ENCODE measurements around the gene FARSA.
"Not testable (repeated sequence)": the region's sequence is repeated elsewhere in the genome, so short reads cannot be mapped to it uniquely, and the experiment has no call there.

FARSA gene

GRCh38 chr19:12933287-12934072 is at the start of gene FARSA:
Gene FARSA (minus strand): TSS chr19:12933711. CDS start chr19:12933696, 15 bp downstream.
- DNase-seq (ENCODE audit: low spot score) = peak; percentile 95

GRCh38 chr19:12983091-12983490 is 49.6 kb upstream of the FARSA start:
- DNase-seq (ENCODE audit: low spot score) = no peak

DNA sequence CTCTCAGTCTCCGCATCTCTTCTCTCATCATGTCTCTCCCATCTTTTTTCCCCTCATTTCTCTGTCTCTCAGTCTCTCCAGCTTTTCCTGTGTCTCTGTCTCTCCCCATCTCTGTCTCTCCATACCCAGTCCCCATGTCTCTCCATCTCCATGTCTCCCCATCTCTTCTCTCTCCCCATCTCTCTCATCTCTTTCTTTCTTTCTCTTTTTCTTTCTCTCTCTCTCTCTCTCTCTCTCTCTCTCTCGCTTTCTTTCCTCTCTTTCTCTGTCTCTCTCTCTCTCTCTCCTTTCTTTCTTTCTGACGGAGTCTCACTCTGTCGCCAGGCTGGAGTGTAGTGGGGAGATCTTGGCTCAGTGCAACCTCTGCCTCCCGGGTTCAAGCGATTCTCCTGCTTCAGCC is 49.1 kb upstream of the FARSA start:
- DNase-seq (ENCODE audit: low spot score) = no peak

GRCh38 chr19:12979974-12980373 is 46.5 kb upstream of the FARSA start:
- no peak for DNase-seq (ENCODE audit: low spot score)

GRCh38 chr19:12976109-12976508 is 42.6 kb upstream of the FARSA start:
- DNase-seq (ENCODE audit: low spot score) = not testable (repeated sequence)

GRCh38 chr19:12975221-12975741 is 41.8 kb upstream of the FARSA start:
- no peak for DNase-seq (ENCODE audit: low spot score)

GRCh38 chr19:12974301-12975220 is 41.0 kb upstream of the FARSA start:
- no peak for DNase-seq (ENCODE audit: low spot score)

DNA sequence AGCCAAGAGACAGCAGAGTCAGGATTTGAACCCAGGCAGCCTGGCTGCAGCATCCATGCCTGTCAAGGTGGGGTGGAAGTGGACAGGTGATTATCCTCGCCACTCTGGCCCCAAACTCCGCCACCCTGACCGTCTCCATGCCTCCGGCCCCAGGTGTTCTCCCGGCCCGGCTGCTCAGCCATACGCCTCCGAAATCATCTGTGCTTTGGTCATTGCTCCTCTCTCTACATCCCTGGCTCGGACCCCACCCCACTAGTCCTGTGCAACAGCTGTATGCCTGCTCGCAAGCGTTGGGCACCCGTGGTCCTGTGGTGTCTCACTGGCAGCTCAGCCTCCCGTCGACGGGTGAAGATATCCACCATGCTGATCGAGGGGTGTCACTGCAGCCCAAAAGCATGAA is 39.7 kb upstream of the FARSA start:
- no peak for DNase-seq (ENCODE audit: low spot score)

GRCh38 chr19:12970070-12970820 is 36.7 kb upstream of the FARSA start:
- no peak for DNase-seq (ENCODE audit: low spot score)

- peak; percentile 60 for DNase-seq (ENCODE audit: low spot score)
Observed at GRCh38 chr19:12969292-12969988, 35.9 kb upstream of the FARSA start, which contains the start of gene DAND5. Gene DAND5 (plus strand): TSS chr19:12969576. CDS start chr19:12969661, 85 bp downstream.

DNA sequence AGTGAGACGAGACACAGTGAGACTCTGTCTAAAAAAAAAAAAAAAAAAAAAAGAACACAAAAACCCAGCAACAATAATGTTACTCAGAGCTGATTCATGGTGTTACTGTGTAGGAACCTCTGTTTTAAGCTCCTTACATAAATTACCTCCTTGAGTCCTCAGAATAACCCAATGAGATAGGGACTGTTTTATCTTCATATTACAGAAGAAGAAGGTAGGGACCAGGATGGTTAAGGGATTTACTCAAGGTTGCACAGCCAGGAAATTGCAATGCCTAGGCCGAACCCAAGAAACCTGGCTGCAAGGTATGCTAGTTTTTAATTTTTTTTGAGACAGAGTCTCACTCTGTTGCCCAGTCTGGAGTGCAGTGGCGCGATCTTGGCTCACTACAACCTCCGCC is 34.4 kb upstream of the FARSA start:
- no peak for DNase-seq (ENCODE audit: low spot score)

- DNase-seq (ENCODE audit: low spot score) = no peak
Observed at GRCh38 chr19:12965812-12966135, 32.3 kb upstream of the FARSA start.

- peak; percentile 78 for DNase-seq (ENCODE audit: low spot score)
Observed at GRCh38 chr19:12965017-12965811, 31.7 kb upstream of the FARSA start.

DNA sequence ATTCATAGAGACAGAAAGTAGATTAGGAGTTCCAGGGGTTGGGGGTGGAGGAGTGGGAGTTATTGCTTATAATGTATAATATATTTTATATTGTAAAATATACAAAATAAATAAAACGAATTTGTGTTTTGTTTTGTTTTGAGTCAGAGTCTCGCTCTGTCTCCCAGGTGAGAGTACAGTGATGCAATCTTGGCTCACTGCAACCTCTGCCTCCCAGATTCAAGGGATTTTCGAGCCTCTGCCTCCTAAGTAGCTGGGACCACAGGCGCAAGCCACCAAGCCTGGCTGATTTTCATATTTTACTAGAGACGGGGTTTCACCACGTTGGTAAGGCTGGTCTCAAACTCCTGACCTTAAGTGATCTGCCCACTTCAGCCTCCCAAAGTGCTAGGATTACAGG is 26.0 kb upstream of the FARSA start:
- no peak for DNase-seq (ENCODE audit: low spot score)

- not testable (repeated sequence) for DNase-seq (ENCODE audit: low spot score)
Observed at GRCh38 chr19:12957389-12957952, 24.0 kb upstream of the FARSA start.

- no peak for DNase-seq (ENCODE audit: low spot score)
Observed at GRCh38 chr19:12956446-12957388, 23.2 kb upstream of the FARSA start, which contains the start of gene GADD45GIP1. Gene GADD45GIP1 (minus strand): TSS chr19:12957223. CDS start chr19:12957212, 11 bp downstream.

- no peak for DNase-seq (ENCODE audit: low spot score)
Observed at GRCh38 chr19:12955996-12956395, 22.5 kb upstream of the FARSA start.

- DNase-seq (ENCODE audit: low spot score) = not testable (repeated sequence)
Observed at GRCh38 chr19:12955575-12955974, 22.1 kb upstream of the FARSA start.

GRCh38 chr19:12954612-12954962 is 21.1 kb upstream of the FARSA start:
- DNase-seq (ENCODE audit: low spot score) = no peak

Data from pons (tissue), 1 donor.